LHCN-M2 (cell line): Measurements from ENCODE around the gene SEPTIN10. TPM values are rescaled to one million over a fixed set of nuclear protein-coding genes. Genes with fewer than 3 reads are reported as not detected.
"Not testable (repeated sequence)": the region's sequence is repeated elsewhere in the genome, so short reads cannot be mapped to it uniquely, and the experiment has no call there.

ENCODE experiments used
- DNase-seq: peaks from one replicate; pipeline ENCODE4 v3.0.0-alpha.2; 2012; ENCODE audit warnings: low read depth
- total RNA-seq: library from RNA; depleted of rRNA; stranded (reverse); fragments of >200 nt; gene quantifications from 2 replicates; pipeline ENCODE4 v1.2.3, GENCODE V29; 2014

The SEPTIN10 gene
- total RNA-seq, 1 experiment from 2014 or later = 75.1 TPM

DNA sequence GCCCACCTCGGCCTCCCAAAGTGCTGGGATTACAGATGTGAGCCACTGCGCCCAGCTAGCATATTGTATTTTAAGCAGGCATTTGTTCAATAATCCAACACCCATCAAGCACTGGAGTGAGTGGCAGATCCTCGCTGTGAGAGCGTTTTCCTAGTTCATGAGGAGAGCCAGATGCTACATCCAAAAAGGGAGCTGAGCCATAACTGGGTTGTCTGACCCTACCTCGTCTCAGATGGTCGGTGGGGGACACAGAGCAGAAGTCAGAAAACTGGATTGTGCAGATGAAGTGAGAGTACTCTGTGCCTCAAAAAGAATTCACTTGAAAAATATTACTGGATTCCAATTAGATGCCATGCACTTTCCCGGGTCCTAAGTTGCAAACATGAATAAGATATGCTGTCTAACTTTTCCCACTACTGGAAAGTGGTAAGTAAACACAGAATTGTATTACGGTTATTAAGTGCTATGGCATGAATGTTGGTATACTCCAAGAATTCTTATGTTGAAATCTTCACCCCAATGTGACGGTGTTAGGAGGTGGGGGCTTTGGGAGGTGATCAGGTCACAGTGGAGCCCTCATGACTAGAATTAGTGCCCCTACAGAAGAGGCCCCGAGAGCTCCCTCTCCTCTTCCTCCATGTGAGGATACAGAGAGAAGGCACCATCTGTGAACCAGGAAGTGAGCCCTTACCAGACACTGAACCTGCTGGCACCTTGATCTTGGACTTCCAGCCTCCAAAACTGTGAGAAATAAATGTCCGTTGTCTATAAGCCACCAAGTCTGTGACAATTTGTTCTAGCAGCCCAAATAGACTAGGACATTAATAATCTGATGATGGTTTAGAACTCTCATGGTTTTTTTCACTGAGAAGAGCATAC lies 21.9 kb upstream of the SEPTIN10 start:
- DNase-seq = no peak

DNA sequence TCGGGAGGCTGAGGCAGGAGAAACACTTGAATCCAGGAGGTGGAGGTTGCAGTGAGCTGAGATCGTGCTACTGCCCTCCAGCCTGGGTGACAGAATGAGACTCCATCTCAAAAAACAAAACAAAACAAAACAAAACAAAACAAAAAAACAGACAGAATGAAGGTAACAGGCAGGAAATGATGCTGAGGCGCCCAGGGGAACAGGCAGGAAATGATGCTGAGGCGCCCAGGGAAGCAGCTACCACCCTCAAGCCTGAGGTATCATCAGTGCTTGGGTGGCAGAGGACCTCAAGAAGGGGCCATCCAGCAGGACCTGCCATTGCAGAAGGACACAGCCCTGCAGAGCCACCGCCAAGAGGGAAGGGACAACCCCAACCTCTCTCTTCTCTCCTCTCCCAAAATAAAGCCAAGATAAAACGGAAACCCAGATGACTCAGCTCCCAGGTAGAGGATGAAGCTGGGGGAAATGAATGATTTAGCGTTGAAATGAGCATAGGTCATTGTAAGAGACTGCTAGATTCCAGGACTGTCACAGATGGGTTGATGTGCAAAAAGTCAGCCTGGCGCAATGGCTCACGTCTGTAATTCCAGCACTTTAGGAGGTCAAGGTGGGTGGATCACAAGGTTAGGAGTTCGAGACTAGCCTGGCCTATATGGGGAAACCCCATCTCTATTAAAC lies 19.7 kb upstream of the SEPTIN10 start:
- no peak for DNase-seq

DNA sequence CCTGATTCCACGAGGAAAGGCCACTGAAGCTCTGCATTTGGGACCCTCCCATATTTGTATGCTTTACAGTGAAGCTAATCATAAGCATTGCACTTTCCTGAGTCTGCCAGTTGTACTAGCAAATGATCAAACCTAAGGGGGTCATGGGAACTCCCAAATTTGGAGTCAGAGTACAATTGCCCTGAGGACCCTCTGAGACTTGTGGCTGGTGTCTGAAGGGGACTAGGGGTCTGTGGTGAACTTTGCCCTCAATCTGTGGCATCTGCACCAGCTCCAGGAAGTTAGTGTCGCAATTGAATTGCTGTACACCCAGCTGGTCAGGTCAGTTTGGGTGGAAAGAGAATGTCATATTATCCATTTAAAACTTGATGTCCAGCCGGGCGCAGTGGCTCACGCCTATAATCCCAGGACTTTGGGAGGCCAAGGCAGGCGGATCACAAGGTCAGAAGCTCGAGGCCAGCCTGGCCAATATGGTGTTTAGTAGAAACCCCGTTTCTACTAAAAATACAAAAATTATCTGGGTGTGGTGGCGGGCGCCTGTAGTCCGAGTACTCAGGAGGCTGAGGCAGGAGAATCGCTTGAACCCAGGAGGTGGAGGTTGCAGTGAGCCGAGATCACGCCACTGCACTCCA lies 18.5 kb upstream of the SEPTIN10 start:
- no peak for DNase-seq

DNA sequence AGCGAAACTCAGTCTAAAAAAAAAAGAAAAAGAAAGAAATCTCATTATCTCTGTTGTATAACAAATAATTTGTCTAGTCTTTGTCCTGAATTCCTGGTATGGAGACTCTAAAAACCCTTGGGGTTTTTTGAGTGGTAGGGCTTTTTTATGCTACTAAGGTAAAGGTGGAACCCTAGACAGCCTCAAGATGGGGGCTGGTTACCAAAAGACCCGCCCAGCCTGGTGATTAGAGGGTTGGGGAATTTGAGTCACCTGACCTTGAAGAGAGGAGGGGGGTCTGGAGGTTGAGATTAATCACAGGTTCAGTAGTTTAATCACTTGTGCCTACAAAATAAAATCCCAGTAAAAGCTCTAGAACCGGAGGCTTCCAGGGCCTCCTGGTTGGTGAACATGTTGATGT lies 18.0 kb upstream of the SEPTIN10 start:
- DNase-seq = no peak

DNA sequence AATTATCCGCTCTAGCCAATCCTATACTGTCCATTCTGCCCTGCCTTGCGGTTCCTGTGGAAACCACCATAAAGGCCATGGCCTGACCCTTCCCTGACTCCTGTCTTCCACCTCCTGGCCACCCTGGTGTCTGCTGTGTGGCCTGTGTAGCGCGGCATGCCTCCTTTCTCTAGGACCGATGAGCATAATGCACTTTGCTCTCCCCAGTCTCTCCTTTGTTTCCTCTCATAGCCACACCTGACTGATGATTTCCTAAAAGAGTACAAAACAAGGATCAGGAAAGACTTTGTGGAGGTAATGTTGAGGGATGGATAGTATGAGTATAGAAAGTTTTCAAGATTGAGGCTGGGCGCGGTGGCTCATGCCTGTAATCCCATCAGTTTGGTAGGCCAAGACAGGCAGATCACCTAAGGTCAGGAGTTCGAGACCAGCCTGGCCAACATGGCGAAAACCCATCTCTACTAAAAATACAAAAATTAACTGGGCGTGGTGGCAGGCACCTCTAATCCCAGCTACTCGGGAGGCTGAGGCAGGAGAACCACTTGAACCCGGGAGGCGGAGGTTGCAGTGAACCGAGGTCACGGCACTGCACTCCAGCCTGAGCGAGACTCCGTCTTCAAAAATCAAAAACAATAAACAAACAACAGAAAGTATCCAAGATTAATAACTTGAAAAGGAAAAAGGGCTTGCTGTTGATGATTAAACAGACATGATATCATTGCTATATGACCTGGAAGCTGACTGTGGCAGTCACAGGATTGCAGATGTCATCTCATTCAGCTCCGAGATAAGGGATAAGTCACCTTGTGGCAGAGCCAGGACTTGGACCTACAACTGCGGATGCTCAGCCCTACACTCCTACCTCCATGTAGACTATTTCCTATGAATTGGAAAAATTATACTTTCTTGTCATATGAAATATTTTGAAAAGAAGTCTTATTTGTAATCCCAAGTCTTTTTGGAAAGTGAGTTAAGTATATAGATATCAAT lies 17.0 kb upstream of the SEPTIN10 start:
- no peak for DNase-seq

DNA sequence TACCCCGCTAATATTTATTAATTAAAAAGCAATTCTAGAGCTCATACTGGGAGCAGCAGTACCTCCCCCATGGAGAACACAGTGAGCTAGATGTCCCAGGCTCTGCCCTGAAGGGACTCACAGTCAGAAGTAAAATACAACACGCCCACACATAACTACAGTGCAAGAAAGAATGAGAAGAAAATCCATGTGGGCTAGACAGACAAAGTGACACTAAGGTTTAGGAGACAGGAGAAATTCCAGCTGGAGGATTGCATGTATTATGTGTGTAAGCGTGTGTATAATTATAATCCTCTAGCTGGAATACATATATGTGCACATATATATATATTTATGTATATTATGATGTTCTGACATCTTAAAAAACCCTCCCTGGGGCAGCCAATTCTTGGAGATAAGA lies 16.1 kb upstream of the SEPTIN10 start:
- no peak for DNase-seq

DNA sequence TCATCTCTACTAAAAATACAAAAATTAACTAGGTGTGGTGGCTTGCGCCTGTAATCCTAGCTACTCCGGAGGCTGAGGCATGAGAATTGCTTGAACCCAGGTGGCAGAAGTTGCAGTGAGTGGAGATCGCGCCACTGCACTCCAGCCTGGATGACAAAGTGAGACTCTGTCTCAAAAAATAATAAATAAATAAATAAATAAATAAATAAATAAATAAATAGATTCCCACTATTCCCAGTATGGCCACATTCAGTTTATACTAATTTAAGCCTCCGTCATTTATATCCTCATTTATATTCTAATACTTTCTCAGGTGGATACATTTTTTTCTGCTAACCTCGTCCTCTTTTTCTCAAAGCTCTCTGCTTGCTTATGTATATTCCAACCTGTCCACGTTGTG lies 14.6 kb upstream of the SEPTIN10 start:
- DNase-seq = not testable (repeated sequence)

DNA sequence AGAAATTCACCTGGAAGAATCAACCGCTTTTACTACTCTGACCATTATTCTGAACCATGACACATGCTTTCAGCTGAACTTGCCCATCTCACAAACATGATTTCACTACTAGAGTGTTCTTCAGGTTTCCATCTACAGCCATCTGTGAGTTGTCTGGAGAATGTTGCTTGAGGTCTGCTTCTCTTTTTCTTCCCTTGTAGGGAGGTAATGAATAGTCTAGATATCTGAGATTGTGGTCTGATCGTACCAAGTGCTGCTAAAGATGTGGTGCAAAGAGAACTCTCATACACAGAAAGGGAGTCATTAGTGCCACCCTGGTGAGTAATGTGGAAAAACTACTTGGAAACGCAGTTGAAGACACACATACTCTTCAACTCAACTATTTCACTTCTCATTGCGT lies 10.6 kb upstream of the SEPTIN10 start:
- no peak for DNase-seq

DNA sequence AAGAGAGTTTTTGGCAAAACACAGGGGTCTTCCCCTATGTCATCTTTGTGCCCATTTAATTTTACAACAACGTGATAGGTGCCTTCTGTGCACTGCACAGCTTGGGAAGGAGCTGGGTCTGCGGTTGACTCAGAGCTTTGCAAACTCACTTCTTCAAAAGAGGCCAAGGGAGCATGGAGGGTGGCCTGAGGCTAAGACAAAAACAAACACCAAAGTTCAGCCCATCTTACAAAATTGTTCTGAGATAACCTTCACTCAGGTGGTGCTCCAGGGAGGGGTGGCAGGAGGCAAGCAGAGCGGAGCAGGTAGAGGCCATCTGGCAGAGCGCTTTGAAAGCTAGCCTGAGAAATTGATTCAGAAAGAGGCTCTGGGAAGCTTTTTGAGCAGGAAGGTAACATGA lies 10.2 kb upstream of the SEPTIN10 start:
- no peak for DNase-seq

DNA sequence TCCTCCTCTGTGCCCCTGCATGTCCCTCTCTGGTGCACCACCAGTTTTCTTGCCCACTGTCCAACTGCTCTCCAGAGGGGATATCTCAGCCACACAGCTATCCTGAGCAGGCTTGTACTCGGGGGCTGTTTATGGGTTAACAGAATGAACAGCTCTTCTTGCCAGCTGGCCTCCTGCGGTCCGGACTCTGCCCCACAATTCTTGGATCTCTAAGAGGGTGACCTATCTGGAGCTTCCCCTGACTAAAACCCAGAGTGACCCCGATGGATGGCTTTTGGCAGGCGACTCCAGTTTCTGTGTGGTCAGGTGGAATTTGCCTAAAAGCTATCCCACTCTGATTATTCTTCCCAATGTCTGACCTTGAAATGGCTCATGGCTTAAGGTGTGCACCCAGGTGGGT lies 9.5 kb upstream of the SEPTIN10 start:
- no peak for DNase-seq

DNA sequence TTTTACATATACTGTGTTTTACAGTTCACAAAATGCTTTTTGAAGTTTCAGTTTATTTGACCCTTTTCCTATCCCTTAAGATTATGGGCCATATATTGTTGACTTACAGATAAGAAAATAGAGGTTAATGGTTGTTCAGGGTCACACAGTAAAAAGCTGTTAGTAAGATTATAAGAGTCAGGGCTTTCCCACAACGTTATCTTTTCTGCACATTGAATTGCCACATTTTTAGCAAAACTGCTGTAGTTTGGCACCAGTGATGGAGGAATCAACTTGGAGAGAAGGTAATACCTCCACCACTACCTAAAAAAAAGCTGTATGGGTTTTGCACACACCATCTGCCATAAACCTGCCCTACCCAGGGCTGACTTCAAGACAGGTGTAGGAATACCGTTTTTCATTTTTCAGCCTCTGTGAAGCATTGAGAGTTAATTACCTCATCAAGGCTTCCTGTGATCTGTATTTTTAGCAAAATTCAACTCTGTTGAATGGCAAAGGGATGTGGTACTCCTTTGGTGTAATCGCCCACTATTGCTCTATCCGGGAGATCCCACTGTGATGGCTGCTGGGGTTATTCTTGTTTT lies 5.4 kb upstream of the SEPTIN10 start:
- DNase-seq = no peak

DNA sequence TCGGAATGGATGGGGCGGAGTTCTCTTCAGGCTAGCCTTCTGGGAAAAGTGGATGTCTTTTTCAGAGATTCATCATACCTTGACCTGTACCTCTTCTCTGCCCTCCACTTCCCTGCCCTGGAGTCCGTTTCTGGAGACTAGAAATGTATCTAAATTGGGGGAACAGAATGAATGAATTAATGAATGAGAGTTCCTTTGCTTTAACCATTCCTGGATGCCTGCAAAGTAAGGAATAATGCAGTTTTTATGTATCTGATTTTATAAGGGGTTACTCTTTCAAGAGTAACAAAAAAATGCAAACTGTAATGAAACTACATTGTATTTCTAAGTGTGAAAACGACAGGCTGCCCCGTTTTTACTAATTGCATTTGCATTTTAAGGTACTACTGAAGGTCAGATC lies 2.4 kb upstream of the SEPTIN10 start:
- no peak for DNase-seq

DNA sequence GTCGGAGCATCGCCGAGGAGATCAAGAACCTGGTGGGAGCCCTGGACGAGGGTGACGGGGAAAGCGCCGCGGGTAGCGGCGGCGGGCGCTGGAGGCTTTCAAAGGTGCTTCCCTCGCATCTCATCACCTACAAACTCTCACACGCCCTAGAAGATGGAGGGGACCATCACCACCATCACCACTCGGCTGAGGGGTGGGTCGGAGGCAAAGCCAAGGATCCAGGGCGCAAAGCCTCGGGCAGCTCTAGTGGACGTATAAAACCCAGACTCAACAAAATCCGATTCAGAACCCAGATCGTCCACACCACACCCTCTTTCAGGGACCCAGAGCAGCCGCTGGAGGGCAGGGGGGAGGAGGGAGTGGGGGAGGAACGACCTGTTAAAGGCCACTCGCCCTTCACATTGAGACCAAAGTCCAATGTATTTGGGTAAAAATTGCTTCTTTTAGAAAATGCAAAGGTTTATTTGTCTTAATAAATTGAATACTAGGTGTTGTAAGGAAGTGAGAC lies 1.9 kb upstream of the SEPTIN10 start:
- no peak for DNase-seq

DNA sequence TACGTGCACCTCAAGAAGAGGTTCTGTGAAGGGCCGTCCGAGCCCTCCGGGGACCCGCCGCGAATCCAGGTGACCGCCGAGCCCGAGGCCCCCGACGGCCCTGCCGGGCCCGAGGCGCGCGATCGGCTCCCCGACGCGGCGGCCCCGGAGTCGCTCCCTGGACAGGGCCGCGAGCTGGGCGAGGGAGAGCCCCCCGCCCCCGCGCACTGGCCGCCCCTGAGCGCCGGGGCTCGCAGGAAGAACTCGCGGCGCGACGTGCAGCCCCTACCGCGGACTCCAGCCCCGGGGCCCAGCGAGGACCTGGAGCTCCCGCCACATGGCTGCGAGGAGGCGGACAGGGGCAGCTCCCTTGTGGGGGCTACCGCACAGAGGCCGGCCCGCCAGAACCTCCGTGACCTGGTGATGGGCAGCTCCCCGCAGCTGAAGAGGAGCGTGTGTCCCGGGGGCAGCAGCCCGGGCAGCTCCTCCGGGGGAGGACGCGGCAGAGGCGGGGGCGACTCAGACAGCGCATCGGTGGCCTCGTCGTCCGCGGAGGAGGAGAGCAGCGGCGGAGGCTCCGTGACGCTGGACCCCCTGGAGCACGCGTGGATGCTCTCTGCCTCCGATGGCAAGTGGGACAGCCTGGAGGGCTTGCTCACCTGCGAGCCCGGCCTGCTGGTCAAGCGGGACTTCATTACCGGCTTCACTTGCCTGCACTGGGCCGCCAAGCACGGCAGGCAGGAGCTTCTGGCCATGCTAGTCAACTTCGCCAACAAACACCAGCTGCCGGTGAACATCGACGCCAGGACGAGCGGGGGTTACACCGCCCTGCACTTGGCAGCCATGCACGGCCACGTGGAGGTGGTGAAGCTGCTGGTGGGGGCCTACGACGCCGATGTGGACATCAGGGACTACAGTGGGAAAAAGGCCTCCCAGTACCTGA lies 1.2 kb upstream of the SEPTIN10 start:
- no peak for DNase-seq

DNA sequence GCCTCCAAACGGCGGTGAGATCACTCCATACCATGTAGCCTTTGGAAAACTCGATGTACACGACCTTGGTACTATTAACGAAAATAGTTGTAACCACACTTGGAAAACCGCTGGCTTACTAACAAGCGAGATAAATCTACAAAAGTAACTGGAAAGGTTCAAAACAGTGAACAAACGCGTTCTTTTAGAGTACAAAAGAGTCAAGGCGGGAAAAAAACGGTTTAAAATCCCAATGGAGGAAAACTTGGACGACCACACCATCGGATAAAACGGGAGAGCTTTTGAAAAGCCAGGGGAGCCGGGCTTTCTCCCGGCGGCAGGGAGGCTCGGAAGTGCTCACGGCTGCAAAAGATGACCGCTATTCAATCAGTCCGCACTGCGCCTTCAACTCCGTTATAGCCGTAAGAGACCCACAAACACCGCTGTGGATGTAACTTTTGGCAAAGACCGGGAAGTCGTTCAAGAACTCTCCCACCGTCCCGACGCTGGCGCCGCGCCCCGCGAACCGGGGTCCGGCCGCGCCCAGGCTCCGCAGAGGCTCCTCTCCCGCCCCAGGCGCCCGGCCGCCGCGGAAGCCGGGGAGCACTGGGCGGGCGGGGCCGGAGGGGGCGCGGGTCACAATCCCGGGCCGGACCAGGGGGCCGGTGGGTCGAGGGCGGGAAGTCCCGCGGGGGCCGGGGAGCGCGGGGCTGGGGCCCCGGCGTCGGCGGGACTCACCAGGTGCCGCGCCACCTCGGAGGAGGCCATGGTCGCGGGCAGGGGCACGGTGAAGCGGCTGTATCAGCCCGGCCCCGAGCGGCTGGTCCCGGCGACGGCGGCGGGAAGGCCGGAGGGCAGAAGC lies 465 bp downstream of the SEPTIN10 start:
- peak; percentile 61 for DNase-seq

DNA sequence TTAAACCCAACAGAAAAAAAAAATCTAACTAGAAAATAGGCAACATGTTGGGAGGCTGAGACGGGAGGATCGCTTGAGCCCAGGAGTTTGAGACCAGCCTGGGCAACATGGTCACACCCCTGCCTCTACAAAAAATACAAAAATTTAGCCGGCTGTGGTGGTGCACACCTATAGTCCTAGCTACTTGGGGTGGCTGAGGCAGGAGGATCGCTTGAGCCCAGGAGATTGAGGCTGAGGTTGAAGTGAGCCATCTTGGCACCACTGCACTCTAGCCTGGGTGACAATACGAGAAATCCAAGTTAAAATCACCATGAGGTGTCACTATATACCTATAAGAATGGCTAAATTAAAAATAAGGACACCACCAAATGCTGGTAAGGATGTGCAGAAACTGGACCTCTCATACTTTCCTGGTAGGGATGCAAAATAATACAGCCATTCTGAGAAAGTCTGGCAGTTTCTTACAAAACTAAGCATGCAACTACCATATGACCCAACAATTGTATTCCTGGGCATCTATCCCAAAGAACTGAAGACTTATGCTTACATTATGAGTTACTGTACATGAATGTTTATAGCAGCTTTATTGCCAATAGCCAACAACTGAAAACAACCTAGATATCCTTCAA lies 2.2 kb downstream of the SEPTIN10 start:
- DNase-seq = peak; percentile 22

DNA sequence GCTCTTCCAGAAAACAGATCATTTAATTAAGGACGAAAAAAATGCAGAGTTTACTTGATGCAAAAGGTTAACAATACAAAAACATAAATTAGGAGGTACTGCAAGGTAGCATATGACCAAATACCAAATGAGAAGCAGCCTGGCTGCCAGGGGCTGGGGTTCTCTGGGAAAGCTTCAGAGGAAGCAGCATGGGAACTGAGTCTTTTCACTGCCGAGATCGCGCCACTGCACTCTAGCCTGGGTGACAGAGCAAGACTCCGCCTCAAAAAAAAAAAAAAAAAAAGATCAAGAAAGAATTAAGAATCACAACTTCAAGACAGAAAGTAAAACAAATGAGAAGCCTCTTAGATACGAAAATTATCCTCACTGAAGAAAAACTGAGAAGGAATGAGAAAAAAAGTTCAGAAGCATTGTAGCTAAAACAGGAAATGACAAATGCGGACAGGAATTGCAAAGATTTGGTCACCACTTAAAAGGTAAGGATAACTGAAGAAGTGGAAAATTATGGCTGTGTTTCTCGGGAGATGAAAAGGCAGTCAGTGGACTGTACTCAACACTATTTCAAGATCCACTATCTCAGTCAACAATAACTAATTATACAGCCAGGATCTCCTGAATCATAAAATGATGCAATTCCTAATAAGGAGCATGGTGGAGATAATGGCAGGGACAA lies 4.3 kb downstream of the SEPTIN10 start:
- DNase-seq = peak; percentile 14

DNA sequence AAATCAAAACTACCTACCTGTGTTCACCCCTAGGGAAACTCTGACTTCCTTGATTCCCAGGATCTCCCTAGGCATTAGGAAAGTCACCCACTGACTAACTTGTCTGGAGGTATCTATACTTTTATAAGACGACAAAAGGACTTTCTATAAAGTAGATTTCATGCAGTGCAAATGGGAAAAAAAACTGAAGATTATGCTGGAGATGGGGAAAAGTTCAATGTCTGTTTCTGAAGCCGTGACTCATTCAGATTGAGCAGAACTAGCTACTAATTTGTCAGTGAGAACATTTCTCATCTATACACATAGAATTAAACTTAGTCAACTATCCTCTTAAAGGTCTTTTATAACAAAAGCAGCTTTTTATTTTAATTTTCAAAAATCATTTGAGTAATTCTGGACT lies 6.0 kb downstream of the SEPTIN10 start:
- peak; percentile 19 for DNase-seq
